T-helper 1 cell treated with Interleukin-12 subunit alpha and Interleukin-12 subunit beta and Interleukin-4 antibody, amounts not matched to agents 30 μg/mL and 1 μg/mL, for 36 hours (primary cell): ENCODE measurements around the gene CA14.
"Not testable (repeated sequence)": the region's sequence is repeated elsewhere in the genome, so short reads cannot be mapped to it uniquely, and the experiment has no call there.

Experiments used
- H3K27ac Mint-ChIP-seq: one replicate; pipeline ENCODE4 v1.8.0; 2021; ENCODE audit warnings: mild to moderate bottlenecking, mixed read lengths
- H3K27me3 Mint-ChIP-seq: one replicate; pipeline ENCODE4 v1.8.0; 2021; ENCODE audit warnings: low read depth, mixed read lengths
- H3K36me3 Mint-ChIP-seq: one replicate; pipeline ENCODE4 v1.8.0; 2021; ENCODE audit warnings: low read depth, mixed read lengths
- H3K4me1 Mint-ChIP-seq: one replicate; pipeline ENCODE4 v1.8.0; 2021; ENCODE audit warnings: low read depth, mixed read lengths
- H3K4me3 Mint-ChIP-seq: one replicate; pipeline ENCODE4 v1.8.0; 2021; ENCODE audit warnings: mild to moderate bottlenecking, moderate library complexity, mixed read lengths
- H3K9me3 Mint-ChIP-seq: one replicate; pipeline ENCODE4 v1.8.0; 2021; ENCODE audit warnings: mixed read lengths

The CA14 gene

GRCh38 chr1:150232921-150233320 is 24.7 kb upstream of the CA14 start:
- Mint-ChIP-seq H3K27ac (peak overlapping the region; percentile 95), H3K36me3 (peaks cover 16% of the 10 kb centered on the region), H3K4me1 (peaks cover 17% of the 10 kb centered on the region)
- H3K4me3 Mint-ChIP-seq, H3K27me3 Mint-ChIP-seq, H3K9me3 Mint-ChIP-seq: not testable (repeated sequence)

GRCh38 chr1:150233359-150234308 is 23.9 kb upstream of the CA14 start:
- Mint-ChIP-seq H3K36me3 (peaks cover 16% of the 10 kb centered on the region), H3K27me3 (no peaks in the 10 kb centered on the region), H3K9me3 (no peaks in the 10 kb centered on the region), H3K27ac (peak overlapping the region; percentile 95), H3K4me3 (no peak overlapping the region), H3K4me1 (peaks cover 17% of the 10 kb centered on the region)

GRCh38 chr1:150234309-150234565 is 23.3 kb upstream of the CA14 start:
- H3K9me3 Mint-ChIP-seq: no peaks in the 10 kb centered on the region
- peaks cover 17% of the 10 kb centered on the region for H3K4me1 Mint-ChIP-seq
- no peak overlapping the region for H3K4me3 Mint-ChIP-seq
- H3K36me3 Mint-ChIP-seq: peaks cover 12% of the 10 kb centered on the region
- H3K27me3 Mint-ChIP-seq: no peaks in the 10 kb centered on the region
- H3K27ac Mint-ChIP-seq: peak overlapping the region; percentile 95

- H3K27ac Mint-ChIP-seq: peak overlapping the region; percentile 95
- H3K27me3 Mint-ChIP-seq: no peaks in the 10 kb centered on the region
- H3K9me3 Mint-ChIP-seq: no peaks in the 10 kb centered on the region
- H3K36me3 Mint-ChIP-seq: peaks cover 12% of the 10 kb centered on the region
- no peak overlapping the region for H3K4me3 Mint-ChIP-seq
- H3K4me1 Mint-ChIP-seq: peaks cover 17% of the 10 kb centered on the region
These were observed 22.8 kb upstream of the CA14 start for GRCh38 chr1:150234566-150235293.

- Mint-ChIP-seq H3K4me3 (no peak overlapping the region), H3K36me3 (peaks cover 9% of the 10 kb centered on the region), H3K4me1 (peaks cover 17% of the 10 kb centered on the region), H3K9me3 (no peaks in the 10 kb centered on the region), H3K27me3 (no peaks in the 10 kb centered on the region), H3K27ac (no peak overlapping the region)
These were observed 22.2 kb upstream of the CA14 start for GRCh38 chr1:150235294-150235851.

GRCh38 chr1:150235852-150236613 is 21.5 kb upstream of the CA14 start, which contains the start of gene ANP32E:
Gene ANP32E, minus strand, starts transcription at chr1:150236112. Its CDS starts 326 bp downstream, at chr1:150235786.
- Mint-ChIP-seq H3K36me3 (peaks cover 4% of the 10 kb centered on the region), H3K27me3 (no peaks in the 10 kb centered on the region), H3K9me3 (no peaks in the 10 kb centered on the region), H3K4me1 (peaks cover 17% of the 10 kb centered on the region), H3K27ac (peak within 1 kb of the TSS; percentile 95), H3K4me3 (no peak within 1 kb of the TSS)

- H3K4me1 Mint-ChIP-seq: peaks cover 17% of the 10 kb centered on the region
- H3K36me3 Mint-ChIP-seq: peaks cover 4% of the 10 kb centered on the region
- H3K4me3 Mint-ChIP-seq: no peak overlapping the region
- no peaks in the 10 kb centered on the region for H3K9me3 Mint-ChIP-seq
- H3K27me3 Mint-ChIP-seq: no peaks in the 10 kb centered on the region
- H3K27ac Mint-ChIP-seq: no peak overlapping the region
These were observed 20.9 kb upstream of the CA14 start for GRCh38 chr1:150236614-150237100.

- H3K27me3 Mint-ChIP-seq, H3K36me3 Mint-ChIP-seq, H3K27ac Mint-ChIP-seq, H3K4me3 Mint-ChIP-seq, H3K9me3 Mint-ChIP-seq: not testable (repeated sequence)
- H3K4me1 Mint-ChIP-seq: peaks cover 17% of the 10 kb centered on the region
These were observed 20.4 kb upstream of the CA14 start for GRCh38 chr1:150237176-150237575.

GRCh38 chr1:150237746-150238145 is 19.8 kb upstream of the CA14 start:
- no peaks in the 10 kb centered on the region for H3K9me3 Mint-ChIP-seq
- H3K4me1 Mint-ChIP-seq: peaks cover 15% of the 10 kb centered on the region
- no peaks in the 10 kb centered on the region for H3K27me3 Mint-ChIP-seq
- no peak overlapping the region for H3K27ac Mint-ChIP-seq
- H3K36me3 Mint-ChIP-seq: peaks cover 4% of the 10 kb centered on the region
- H3K4me3 Mint-ChIP-seq: peak overlapping the region; percentile 10

- Mint-ChIP-seq H3K4me1 (no peaks in the 10 kb centered on the region), H3K27me3 (peaks cover 4% of the 10 kb centered on the region), H3K36me3 (no peaks in the 10 kb centered on the region), H3K27ac (no peak overlapping the region), H3K9me3 (no peaks in the 10 kb centered on the region), H3K4me3 (no peak overlapping the region)
These were observed 14.6 kb upstream of the CA14 start for GRCh38 chr1:150243003-150243402.

GRCh38 chr1:150249936-150250335 is 7.6 kb upstream of the CA14 start:
- H3K4me3 Mint-ChIP-seq: no peak overlapping the region
- H3K4me1 Mint-ChIP-seq: no peaks in the 10 kb centered on the region
- no peaks in the 10 kb centered on the region for H3K36me3 Mint-ChIP-seq
- H3K27ac Mint-ChIP-seq: no peak overlapping the region
- no peaks in the 10 kb centered on the region for H3K9me3 Mint-ChIP-seq
- peaks cover 15% of the 10 kb centered on the region for H3K27me3 Mint-ChIP-seq

- Mint-ChIP-seq H3K27me3 (peaks cover 66% of the 10 kb centered on the region), H3K36me3 (no peaks in the 10 kb centered on the region), H3K4me1 (peaks cover 18% of the 10 kb centered on the region), H3K27ac (no peak overlapping the region), H3K4me3 (peak overlapping the region; percentile 73), H3K9me3 (no peaks in the 10 kb centered on the region)
These were observed 1.4 kb upstream of the CA14 start for GRCh38 chr1:150256198-150256553.

- Mint-ChIP-seq H3K36me3 (no peaks in the 10 kb centered on the region), H3K4me3 (no peak overlapping the region), H3K27ac (no peak overlapping the region), H3K9me3 (no peaks in the 10 kb centered on the region), H3K27me3 (peaks cover 64% of the 10 kb centered on the region), H3K4me1 (peaks cover 18% of the 10 kb centered on the region)
These were observed 826 bp upstream of the CA14 start for GRCh38 chr1:150256554-150257341.

- H3K9me3 Mint-ChIP-seq: no peaks in the 10 kb centered on the region
- H3K27me3 Mint-ChIP-seq: peaks cover 55% of the 10 kb centered on the region
- no peak overlapping the region for H3K4me3 Mint-ChIP-seq
- H3K36me3 Mint-ChIP-seq: no peaks in the 10 kb centered on the region
- H3K27ac Mint-ChIP-seq: no peak overlapping the region
- peaks cover 18% of the 10 kb centered on the region for H3K4me1 Mint-ChIP-seq
These were observed 1.6 kb downstream of the CA14 start for GRCh38 chr1:150259217-150259616.
